NCI-H2029 treated with DMSO at 0.1 percent for 48 hours (cell line): ENCODE results near the gene EFEMP2.
"Not testable (repeated sequence)": the region's sequence is repeated elsewhere in the genome, so short reads cannot be mapped to it uniquely, and the experiment has no call there.

Experiments used
- DNase-seq: peaks from one replicate; lab custom pipeline; 2025; lab: John Stamatoyannopoulos, UW

Gene EFEMP2

DNA sequence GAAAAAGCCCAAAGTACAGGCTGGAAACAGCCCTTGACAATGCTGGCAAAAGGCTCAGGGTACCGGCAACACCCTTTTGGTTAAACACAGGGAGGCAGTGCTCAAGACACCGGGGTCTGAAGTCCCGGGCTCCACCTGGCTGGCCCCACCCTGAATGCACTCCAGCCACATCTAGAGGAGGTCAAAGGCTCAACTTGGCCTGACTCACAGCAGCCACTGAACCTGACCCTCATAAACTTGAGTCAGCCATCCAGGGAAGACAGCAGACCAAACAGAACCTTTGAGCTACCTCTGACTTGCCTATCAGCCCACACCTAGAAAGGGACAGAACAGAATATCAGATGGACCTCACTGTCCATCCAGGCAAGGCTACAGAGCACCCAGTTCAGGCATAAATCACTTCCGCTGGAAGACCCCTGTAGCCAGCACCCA, 18.4 kb downstream of the EFEMP2 start:
- DNase-seq: no peak

DNA sequence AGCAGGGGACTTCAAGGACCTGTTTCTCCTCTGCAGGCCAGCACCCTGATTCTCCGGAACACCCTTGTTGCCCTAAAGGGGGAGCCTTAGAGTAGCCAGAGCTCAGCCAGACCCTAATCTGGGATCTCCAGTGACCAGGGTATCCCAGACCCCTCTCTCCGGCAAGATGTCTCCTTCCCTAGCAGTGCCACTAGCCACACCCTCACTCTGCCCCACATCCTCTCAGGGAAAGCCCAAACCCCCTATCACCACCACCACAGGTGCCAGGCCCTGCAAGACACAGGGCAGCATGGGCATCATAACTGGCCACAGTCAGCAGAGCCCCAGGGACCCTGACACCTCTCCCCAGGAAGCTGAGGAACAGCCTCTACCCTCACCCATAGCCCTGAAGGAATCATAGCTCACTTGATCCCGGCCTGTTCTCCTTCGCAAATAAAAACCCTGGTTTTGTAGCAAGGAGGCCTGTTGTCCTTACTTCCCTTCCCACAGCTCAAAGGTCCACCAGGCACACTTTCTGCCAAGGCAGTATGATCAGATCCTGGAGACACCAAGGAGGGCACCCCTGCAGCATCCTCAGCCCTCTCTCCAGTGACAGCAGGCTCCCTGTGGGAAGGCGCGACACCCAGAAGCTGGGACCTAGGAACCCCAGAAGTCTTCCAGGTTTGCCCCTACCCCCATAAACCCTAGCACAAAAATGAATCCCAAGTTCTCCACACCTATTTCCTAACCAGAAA, 19.2 kb downstream of the EFEMP2 start:
- no peak for DNase-seq

DNA sequence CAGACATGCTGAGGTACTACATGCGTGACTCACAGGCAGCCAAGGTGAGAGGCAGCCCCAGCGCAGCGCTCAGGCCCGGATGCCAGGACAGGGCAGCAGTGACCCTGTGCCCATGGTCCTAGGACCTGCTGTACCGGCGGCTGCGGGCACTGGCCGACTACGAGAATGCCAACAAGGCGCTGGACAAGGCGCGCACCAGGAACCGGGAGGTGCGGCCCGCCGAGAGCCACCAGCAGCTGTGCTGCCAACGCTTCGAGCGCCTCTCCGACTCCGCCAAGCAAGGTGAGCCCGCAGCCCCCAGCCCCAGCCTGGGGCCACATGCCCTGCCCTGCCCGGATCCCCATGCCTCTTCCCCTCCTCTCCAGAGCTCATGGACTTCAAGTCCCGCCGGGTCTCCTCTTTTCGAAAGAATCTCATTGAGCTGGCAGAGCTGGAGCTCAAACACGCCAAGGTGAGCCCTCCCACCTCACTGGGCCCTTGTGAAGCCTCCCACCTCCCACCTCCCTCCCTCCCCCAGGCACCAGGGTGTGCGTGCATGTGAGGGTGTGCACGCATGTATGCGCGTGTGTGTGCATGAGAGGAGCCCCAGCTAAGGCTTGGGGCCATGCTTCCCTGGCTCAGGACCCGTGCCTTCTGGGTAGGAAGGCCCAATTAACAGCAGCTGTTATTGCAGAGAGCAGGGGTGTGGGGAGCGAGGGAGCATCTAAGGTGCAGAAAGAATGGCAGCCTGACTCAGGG, 19.9 kb downstream of the EFEMP2 start:
- DNase-seq: no peak

DNA sequence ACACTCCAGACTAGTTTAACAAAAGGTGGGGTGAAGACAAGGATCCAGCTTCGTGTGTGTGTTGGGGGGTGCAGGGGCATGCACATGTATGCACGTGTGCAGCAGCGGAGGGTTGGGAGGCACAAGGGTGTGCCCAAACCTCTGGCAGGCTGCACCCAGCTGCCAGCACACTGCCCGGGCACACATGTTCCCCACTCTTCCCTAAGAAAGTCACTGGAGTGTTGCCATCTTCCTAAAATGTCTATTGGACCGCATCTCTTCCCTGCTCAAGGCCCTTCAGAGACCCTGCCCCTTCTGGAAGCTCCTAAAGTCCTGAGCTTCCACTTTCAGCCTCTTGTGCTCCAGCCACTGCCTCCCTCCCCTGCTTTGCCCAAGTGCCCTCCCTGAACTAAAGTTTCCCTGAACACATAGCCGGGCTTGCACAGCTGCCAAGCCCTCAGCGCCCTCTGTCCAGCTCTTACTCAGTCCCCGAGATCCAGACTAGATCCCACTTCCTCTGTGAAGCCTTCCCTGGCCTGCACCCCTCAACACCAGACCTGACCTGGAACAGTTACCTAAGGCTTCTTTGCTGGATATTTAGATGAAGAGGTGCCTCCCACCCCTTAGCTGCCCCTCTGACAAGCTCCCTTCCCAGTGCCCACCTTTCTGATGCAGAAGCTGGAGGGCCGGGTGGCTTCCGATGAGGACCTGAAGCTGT, 20.6 kb downstream of the EFEMP2 start:
- DNase-seq: no peak

DNA sequence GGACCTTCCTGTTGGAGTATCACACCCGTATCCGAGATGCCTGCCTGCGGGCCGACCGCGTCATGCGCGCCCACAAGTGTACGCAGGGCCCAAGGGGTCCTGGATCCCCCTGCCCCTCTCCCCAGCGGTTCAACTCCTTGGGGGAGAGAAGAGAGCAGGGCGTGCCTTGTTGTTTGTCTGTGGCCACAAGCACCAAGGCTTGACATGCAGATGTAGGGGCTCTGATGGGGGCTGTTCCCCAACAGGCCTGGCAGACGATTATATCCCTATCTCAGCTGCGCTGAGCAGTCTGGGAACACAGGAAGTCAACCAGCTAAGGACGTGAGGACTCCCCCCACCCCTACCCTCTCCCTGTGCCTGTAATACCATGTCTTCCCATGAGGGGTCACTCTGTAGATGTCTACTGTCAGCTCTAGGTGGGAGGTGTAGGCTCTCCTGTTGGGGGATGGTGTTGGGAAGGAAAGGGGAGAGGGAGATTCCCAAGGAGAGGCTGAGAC, 21.5 kb downstream of the EFEMP2 start:
- no peak for DNase-seq

DNA sequence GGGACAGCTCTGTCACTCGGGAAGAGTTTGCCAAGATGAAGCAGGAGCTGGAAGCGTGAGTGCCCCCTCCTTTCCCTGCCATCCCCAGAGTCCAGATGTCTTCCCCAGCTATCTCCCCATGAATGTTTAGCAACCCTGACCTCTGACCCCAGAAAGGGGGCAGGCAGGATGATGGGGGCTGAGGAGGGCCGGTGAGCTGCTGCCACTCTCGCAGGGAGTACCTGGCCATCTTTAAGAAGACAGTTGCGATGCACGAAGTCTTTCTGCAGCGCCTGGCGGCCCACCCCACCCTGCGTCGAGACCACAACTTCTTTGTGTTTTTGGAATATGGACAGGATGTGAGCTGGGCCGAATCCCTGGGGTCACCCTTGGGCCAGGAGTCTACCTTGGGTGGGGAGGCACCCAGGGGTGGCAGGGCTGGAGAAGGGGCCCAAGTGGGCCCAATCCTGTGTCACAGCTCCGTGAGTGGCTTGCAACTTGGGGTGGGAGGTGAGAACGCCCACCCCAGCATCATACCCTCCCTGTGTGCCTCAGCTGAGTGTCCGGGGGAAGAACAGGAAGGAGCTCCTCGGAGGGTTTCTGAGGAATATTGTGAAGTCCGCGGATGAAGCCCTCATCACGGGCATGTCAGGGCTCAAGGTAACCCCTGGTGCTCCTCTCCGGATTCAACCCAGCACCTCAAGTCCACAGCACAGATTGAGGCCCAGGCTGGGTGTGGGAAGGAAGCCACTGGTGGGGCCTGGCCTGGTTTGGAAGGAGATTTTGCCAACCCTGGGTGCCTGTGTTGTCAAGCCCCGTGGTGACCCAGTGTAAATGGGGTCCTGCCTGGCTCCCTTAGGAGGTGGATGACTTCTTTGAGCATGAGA, 22.1 kb downstream of the EFEMP2 start:
- no peak for DNase-seq

DNA sequence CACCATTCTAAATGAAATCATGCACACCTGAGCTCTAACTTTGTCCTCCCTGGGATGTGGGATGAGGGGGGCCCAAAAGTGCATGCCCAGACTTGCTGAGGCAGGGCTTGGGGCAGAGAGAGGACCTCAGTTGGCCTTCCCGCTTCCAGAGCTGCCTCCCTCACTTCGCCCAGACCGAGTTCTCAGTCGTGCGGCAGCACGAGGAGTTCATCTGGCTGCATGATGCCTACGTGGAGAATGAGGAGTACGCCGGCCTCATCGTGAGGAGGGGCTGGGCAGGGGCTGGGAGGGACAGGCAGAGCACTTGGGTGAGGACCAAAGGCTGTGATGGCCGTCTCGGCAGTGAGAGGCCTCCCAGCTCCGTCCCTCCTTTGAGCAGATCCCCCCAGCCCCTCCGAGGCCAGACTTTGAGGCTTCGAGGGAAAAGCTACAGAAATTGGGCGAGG, 22.8 kb downstream of the EFEMP2 start:
- DNase-seq: no peak

DNA sequence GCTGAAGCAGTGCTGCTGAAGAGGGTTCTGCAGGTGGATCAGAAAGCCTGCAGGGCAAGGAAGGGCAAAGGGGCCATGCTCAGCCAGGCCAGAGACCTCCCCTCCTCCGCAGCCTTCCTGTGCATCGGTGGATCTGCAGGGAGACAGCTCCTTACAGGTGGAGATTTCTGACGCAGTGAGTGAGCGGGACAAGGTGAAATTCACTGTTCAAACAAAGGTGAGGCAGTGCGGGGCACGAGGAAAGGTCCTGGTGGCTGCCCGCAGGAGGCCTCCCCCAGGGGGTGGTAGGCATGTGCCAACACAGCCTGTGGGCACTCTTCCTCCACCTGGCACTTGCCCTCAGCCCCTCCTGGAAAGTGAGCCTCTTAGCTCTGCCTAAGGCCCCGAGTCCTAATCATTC, 23.2 kb downstream of the EFEMP2 start:
- no peak for DNase-seq

DNA sequence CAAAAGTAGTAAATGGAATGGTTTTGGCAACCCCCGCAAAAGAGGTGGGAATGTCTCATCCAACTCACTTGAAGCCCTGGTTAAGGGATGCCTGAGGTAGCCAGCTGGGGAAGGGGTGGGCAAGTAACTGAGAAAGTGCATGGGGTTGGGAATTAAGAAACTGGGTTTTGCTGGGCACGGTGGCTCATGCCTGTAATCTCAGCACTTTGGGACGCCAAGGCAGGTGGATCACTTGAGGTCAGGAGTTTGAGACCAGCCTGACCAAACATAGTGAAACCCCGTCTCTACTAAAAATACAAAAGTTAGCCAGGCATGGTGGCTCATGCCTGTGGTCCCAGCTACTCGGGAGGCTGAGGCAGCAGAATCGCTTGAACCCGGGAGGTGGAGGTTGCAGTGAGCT, 23.9 kb downstream of the EFEMP2 start:
- not testable (repeated sequence) for DNase-seq

DNA sequence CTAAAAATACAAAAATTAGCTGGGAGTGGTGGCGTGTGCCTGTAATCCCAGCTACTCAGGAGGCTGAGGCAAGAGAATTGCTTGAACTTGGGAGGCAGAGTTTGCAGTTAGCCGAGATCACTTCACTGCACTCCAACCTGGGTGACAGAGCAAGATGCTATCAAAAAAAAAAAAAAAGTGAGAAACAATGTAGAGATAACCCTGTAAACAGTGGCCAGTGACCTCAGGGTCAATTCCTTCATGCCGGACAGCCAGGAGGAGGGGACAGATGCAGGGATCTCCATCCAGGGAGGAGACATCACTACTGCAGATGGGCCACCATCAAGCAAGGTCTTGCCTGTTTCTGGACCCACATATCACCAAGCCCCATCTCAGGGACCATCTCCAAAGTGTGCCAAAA, 24.9 kb downstream of the EFEMP2 start:
- no peak for DNase-seq

DNA sequence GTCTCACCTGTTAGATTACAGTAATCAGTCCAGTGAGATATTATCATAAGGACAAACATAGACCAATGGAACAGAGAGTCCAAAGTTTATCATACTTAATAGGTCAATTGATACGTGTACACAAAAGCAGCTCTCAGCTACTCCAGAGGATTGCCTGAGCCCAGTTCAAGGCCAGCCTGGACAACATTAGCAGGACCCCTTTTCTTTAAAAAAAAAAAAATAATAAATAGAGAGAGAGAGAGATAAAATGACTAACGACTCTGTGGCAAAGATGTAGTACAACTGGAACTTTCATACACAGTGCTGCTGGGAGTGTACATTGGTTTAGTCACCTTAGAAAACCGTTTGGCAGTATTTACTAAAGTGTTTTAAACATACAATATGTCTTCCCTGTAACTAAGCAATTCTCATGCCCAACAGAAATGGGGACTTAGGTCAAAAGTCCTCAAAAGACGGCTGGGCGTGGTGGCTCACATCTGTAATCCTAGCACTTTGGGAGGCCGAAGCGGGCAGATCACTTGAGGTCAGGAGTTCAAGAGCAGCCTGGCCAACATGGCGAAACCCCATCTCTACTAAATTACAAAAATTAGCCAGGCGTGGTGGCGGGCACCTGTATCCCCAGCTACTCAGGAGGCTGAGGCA, 28.2 kb downstream of the EFEMP2 start:
- no peak for DNase-seq

DNA sequence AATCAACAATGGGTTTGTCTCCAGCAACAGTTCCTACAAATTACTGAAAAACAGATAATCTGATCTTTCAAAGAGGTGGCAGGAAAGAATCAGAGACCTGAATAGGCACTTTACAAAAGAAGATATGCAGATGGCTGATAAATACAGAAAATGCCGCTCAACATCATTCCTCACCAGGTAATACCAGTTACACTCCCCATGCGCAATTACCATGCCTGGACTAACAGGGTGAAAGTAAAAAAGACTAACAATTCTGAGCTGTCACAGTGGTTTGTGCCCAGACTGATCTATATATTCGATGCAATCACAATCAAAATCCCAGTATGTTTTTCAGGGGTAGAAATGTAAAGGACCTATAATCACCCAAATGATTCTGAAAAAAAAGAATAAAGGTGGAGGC, 28.8 kb downstream of the EFEMP2 start:
- DNase-seq: no peak

DNA sequence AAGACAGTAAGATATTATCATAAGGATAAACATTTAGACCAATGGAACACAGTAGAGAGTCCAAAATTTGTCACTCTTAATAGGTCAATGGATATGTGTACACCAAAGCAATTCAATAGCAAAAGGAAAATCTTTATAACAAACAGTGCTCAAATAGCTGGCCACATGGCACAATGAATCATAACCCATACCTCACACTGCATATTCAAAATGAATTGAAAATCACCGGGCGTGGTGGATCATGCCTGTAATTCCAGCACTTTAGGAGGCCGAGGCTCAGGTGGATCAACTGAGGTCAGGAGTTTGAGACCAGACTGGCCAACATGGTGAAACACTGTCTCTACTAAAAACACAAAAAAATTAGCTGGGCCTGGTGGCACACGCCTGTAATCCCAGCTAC, 30.5 kb downstream of the EFEMP2 start:
- DNase-seq: no peak

DNA sequence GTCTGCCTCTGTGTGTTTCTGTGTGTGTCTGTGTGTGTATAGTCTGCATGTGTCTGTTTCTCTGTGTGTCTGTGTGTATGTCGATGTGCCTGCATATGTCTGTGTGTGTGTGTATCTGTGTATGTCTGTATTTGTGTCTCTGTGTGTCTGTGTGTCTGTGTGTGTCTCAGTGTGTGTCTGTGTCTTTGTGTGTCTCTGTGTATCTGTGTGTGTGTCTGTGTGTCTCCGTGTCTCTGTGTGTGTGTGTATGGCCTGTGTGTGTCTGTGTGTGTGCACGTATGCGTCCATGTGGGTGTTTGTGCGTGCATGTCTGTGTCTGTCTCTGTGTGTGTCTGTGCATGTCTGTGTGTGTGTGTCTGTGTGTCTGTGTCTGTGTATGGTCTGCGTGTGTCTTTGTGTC, 38.4 kb downstream of the EFEMP2 start:
- DNase-seq: no peak

DNA sequence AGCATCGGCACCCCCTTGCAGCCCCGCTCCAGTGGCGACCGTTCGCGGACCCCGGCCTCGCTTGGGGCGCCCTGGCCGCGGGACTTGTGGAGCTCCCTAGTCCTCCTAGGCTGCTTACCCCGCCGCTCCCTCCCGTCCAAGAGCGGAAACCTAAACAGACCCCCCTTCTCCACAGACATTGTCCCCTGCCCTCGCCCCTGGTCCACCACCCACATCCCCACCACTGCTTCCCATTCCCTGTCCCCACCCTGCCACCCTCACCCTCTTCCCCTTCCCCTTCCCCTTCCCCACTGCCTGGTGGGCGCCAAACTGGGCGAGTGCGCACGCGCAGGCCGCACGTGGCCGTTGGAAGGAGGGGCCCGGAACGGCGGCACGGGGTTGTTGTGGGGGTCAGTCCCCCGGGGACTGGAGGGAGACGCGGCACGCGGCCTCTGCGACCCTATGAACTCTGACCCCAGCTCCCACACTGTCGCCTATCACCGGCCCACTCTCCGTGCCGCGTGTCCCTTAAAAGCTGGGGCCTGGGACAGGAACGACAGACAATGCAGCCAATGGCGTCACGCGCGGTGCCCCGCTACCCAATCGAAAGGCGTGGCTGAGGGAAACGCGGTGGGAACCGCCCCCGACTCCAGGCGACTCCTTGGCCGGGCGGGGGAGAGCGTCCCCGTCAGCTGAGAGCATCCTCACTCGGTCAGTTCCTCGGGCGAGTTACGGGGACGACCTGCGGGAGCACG, 39.1 kb downstream of the EFEMP2 start, which contains the start of gene SNX32:
TSS of gene SNX32 (plus strand) at position 667 of the 734 bp plus-strand sequence. CDS start 103 bp downstream, outside the sequence.
- DNase-seq: peak; percentile 80

DNA sequence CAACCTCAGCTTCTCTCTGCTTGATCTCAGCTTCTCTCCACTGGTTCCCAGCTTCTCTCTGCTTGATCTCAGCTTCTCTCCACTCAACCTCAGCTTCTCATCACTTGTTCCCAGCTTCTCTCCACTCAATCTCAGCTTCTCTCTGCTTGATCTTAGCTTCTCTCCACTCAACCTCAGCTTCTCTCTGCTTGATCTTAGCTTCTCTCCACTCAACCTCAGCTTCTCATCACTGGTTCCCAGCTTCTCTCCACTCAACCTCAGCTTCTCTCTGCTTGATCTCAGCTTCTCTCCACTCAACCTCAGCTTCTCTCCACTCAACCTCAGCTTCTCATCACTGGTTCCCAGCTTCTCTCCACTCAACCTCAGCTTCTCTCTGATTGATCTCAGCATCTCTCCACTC, 40.4 kb downstream of the EFEMP2 start:
- not testable (repeated sequence) for DNase-seq

DNA sequence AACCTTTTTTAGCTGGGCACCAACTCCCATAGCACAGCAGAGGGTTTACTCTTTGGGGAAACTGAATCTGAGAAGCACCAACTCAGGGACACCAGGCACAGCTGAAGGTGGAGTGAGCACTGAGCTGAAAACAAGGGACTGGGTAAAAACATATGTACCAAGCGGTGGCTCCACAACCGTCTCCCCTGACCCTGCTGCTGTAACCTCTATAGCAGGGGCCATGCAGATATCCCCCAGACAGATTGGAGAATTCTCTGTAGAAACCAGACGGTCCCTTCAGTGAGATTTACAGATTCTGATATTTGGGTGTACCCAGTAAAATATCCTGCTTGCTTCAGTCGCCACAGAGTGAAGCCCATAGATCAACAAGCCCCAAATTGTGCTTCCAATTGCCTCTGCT, 43.1 kb downstream of the EFEMP2 start:
- DNase-seq: no peak

DNA sequence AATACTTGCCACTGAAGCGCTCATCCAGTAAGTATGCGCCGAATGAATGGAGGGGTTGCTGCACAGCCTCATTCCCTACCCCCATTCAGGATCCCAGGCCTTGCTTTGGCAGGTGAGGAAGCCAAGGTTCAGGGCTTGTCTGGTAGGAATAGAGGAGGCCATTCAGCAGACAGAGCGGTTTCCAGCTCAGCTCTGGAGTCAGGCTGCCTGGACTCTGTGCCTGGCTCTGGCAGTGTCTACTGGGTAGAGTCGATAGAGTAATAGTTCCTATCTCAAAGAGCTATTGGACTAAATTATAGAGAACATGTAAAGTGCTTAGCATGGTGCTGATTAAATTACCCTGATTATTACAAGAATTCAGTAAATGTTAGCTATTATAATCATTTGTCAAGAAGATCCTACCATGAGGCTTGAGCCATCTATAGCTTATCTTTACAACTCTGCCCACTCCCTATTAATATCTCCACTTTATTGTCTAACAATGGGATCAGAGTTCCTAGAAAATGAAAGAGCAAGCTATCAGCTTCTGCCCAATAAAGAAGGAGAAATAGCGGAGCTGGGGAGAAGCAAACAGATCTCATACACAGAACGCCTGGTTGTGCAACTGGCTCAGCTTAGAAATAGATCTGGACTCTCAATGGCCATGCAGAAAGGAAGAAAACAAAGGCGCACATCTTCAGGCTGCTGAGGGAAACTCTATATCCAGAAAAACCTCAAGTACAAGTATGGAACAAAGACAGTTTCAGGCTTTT, 45.4 kb downstream of the EFEMP2 start:
- no peak for DNase-seq

DNA sequence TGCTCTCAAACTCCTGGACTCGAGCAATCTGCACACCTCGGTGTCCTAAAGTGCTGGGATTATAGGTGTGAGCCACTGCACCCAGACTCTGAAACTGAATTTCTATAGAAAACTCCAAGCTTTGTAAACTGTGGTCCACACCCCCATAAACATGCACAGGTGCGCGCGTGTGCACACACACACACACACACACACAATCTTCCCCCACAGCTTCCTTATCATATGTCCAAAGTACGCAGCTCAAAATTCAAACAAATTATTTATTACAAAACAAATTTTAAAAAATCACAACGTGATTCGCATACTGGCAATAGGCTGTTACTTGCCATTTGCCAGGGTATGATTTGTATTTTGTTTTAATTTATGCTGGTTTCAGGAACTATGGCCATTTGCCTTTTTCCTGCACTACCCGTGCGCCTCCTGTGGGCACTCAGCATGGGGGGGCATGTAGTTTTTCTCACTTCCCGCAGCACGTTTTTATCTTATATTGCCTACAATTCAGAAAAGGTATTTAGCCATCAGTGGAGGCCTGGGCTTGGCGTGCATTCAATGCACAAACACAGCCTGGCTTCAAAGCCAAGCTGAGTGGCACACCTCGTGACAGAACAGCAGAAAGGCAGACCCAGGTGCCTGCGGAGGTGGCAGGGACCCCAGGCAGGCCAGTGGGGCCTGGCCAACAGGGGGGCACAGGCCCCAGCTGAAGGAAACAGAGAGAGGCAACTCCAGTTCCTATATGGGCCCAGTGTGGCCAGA, 49.6 kb downstream of the EFEMP2 start:
- DNase-seq: no peak
